Measurements from ENCODE around the gene GEMIN5. TPM values are rescaled to one million over a fixed set of nuclear protein-coding genes. Genes with fewer than 3 reads are reported as not detected.

GEMIN5 gene
- total and polyA plus RNA-seq, 2 of the 13 experiments (the other 11 are each of a cell fraction or from before 2014, with no cell fraction given): 6.6 to 28.6 TPM

- TF ChIP-seq ZNF326 (CRISPR knock-in tag; IDR thresholded peaks at IDR 0.05; ENCODE audit: borderline replicate concordance) (no peak), PHF8 (CRISPR knock-in tag; IDR thresholded peaks at IDR 0.05) (peak; percentile 79), ZNF580 (CRISPR knock-in tag; IDR thresholded peaks at IDR 0.05; ENCODE audit: borderline replicate concordance, low read depth) (peak; percentile 67), CBX1 (IDR thresholded peaks at IDR 0.05; ENCODE audit: low read depth) (peak; percentile 24), HNRNPK (IDR thresholded peaks at IDR 0.05; ENCODE audit: low read depth, low read length, poor library complexity, severe bottlenecking) (peak; percentile 83), PAWR (CRISPR knock-in tag; IDR thresholded peaks at IDR 0.05; ENCODE audit: borderline replicate concordance) (no peak), ZNF569 (CRISPR knock-in tag; IDR thresholded peaks at IDR 0.05; ENCODE audit: borderline replicate concordance) (no peak), ZNF543 (CRISPR knock-in tag; IDR thresholded peaks at IDR 0.05) (no peak; the same call in 1 of the 2 replicates), ZFY (CRISPR knock-in tag; IDR thresholded peaks at IDR 0.05) (peak; percentile 73), ZNF768 (CRISPR knock-in tag; IDR thresholded peaks at IDR 0.05) (0 out of 2 replicates have a peak, but pooled peaks have one; percentile 47), ZNF709 (CRISPR knock-in tag; IDR thresholded peaks at IDR 0.05) (peak; percentile 70), NRL (CRISPR knock-in tag; IDR thresholded peaks at IDR 0.05; ENCODE audit: borderline replicate concordance) (peak; percentile 72; the same call in 1 of the 2 replicates), PRDM10 (CRISPR knock-in tag; IDR thresholded peaks at IDR 0.05; ENCODE audit: low read depth) (0 out of 2 replicates have a peak, but pooled peaks have one; percentile 17), POLR2AphosphoS2 (IDR thresholded peaks at IDR 0.05; ENCODE audit: low read depth, low read length) (peak; percentile 66; the same call in 1 of the 2 replicates), MED13 (CRISPR knock-in tag; IDR thresholded peaks at IDR 0.05) (peak; percentile 72), HOXA5 (CRISPR knock-in tag; IDR thresholded peaks at IDR 0.05) (peak; percentile 83), REST (IDR thresholded peaks at IDR 0.05; ENCODE audit: borderline replicate concordance in 1 of 2, low read depth in 1 of 2, low read length in 2 of 2) (0 out of 4 replicates have a peak, but pooled peaks of 1 of the 2 experiments have one; percentile 29), KLF16 (CRISPR knock-in tag; IDR thresholded peaks at IDR 0.05) (peak in 1 of 2 experiments; percentile 74; a peak in 2 of 4 replicates), NR2F6 (IDR thresholded peaks at IDR 0.05) (no peak; the same call in 1 of the 2 replicates), NR2F6 (CRISPR knock-in tag; IDR thresholded peaks at IDR 0.05) (peak; percentile 55; the same call in 1 of the 2 replicates), KLF11 (CRISPR knock-in tag; IDR thresholded peaks at IDR 0.05) (peak; percentile 55; the same call in 1 of the 2 replicates), MAZ (IDR thresholded peaks at IDR 0.05; ENCODE audit: borderline replicate concordance, low read depth, low read length) (no peak), MAZ (CRISPR knock-in tag; IDR thresholded peaks at IDR 0.05; ENCODE audit: low read depth) (peak; percentile 65)
Measured at GRCh38 chr5:154858297-154858971, 79.6 kb downstream of the GEMIN5 start, which contains the start of gene CNOT8 (continued).

All from HepG2 (cell line).